LHCN-M2 (cell line): ENCODE measurements around the gene GDPD5. TPM values are rescaled to one million over a fixed set of nuclear protein-coding genes. Genes with fewer than 3 reads are reported as not detected.

Experiments used
- DNase-seq: peaks from one replicate; pipeline ENCODE4 v3.0.0-alpha.2; 2012; ENCODE audit warnings: low read depth
- total RNA-seq: library from RNA; depleted of rRNA; stranded (reverse); fragments of >200 nt; gene quantifications from 2 replicates; pipeline ENCODE4 v1.2.3, GENCODE V29; 2014

GDPD5 gene
- total RNA-seq, 1 experiment from 2014 or later = 1.6 TPM

- DNase-seq = no peak
Measured at GRCh38 chr11:75473684-75474083, 52.1 kb downstream of the GDPD5 start.

GRCh38 chr11:75472081-75472732, 53.5 kb downstream of the GDPD5 start:
- DNase-seq = no peak

GRCh38 chr11:75471176-75471973, 54.4 kb downstream of the GDPD5 start:
- no peak for DNase-seq

GRCh38 chr11:75470476-75471080, 55.2 kb downstream of the GDPD5 start:
- no peak for DNase-seq

- DNase-seq = no peak
Measured at GRCh38 chr11:75469785-75470405, 55.8 kb downstream of the GDPD5 start.

GRCh38 chr11:75468534-75469340, 57.0 kb downstream of the GDPD5 start:
- no peak for DNase-seq

GRCh38 chr11:75467881-75468280, 57.9 kb downstream of the GDPD5 start:
- no peak for DNase-seq

- no peak for DNase-seq
Measured at GRCh38 chr11:75467311-75467710, 58.4 kb downstream of the GDPD5 start.

DNA sequence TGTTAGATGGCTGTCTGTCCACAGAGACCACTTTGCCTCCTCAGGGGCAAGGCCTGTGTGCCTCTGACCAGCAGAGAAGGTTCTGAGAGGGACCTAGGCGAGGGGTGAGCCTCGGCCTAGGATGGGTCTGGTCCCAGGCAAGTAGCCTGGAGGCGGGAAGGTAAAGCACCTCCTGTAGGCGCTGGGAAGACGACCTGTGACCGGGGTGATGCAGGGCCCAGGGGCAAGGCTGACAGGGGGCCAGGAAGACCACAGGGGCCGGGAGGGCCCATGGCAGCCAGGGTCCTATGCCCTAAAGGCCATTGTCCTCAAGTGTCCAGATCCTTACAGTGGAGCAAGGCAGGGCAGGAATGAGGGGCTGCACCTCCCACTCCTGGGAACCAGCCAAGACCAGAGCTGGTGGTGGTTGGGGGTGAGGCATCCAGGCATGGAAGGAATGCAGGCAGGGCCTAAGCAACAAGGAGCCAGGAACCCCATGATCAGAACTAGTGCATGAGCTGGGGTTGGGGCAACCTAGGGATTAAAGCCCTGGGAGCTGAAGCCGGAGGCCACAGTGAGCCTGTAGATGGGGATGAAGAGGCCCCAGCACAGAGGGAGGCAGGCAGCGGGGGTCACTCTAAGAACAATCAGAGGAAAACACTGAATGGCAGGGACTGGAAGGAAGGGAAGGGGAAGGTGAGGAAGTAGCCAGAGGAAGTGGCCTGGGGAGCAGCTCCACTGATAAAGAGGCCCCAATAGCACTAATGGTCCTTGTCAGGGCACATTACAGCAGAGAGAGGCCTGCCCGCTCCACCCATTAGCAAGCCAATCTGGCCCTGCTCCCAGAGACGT, 59.8 kb downstream of the GDPD5 start:
- no peak for DNase-seq

- DNase-seq = no peak
Measured at GRCh38 chr11:75463106-75463774, 62.5 kb downstream of the GDPD5 start.

DNA sequence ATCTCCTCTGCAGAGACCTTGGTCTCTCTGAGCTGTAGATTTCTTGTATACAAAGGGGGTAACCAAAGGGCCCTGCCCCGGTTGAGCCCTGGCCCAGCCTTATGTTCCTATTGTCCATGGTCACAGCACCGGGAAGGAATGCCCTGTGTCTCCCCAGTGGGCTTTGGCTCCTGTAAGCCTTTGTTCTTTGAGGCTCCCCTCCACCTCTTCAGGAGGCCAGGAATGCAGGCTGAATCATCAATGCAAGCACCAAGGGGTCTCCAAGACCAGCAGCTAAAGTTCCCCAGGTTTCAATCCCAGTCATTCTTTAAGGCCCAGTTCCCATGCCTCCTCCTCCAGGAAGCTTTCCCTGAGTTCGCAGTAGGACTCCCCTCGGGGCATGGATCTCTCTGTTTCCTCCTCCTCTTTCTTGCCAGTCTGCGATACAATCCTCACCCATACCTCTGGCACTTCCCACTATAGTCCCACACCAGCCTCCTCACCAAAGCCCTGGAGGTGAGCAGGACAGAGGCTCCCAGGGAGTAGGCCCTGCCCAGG, 63.6 kb downstream of the GDPD5 start:
- DNase-seq = no peak

DNA sequence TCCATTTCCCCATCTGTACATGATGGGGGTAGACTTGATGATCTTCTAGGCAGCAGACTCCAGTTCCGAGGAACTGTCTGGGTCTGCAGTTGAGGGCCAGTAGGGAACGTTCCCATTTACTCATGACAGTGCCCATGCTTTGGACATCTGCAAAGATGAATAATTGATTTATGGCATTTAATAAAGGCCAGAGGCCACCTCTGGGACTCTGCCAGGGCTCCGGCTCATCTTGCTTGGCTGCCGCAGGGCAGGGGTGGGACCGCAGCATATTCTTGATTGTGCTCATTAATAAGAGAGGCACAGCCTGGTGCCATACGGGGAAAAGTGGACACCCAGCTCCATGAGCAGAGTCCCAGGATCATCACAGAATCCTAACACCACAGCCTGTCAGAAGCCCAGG, 64.6 kb downstream of the GDPD5 start:
- DNase-seq = no peak

DNA sequence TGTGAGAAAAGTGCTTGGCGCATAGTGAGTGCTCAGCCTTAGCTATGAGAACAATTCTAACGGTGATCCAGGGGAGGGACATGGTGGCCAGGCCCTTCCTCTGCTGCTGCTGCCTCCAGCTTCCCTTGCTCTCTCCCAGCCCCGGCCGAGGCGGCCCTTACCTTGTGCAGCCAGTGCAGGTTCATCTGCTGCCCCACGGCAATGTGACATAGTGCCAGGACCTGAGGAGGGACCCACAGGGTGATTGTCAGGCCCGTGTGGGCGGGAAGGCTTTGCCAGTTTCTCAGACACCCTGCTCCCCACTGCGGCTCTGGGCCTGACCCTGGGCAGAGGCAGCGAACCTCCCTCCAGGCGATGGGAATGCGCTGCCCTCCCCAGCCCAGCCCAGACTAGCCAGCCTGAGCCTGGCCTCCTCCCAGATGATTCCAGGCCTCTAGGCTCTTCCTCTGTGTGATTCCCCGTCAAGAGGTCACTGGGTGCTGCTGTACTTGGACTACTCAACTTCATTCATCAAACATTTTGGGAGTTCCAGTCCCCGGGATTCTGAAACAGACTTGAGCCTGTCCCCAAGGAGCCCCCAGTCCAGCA, 69.1 kb downstream of the GDPD5 start:
- DNase-seq = no peak

GRCh38 chr11:75454987-75455386, 70.8 kb downstream of the GDPD5 start:
- DNase-seq = no peak

GRCh38 chr11:75453916-75454655, 71.7 kb downstream of the GDPD5 start:
- DNase-seq = peak; percentile 59

DNA sequence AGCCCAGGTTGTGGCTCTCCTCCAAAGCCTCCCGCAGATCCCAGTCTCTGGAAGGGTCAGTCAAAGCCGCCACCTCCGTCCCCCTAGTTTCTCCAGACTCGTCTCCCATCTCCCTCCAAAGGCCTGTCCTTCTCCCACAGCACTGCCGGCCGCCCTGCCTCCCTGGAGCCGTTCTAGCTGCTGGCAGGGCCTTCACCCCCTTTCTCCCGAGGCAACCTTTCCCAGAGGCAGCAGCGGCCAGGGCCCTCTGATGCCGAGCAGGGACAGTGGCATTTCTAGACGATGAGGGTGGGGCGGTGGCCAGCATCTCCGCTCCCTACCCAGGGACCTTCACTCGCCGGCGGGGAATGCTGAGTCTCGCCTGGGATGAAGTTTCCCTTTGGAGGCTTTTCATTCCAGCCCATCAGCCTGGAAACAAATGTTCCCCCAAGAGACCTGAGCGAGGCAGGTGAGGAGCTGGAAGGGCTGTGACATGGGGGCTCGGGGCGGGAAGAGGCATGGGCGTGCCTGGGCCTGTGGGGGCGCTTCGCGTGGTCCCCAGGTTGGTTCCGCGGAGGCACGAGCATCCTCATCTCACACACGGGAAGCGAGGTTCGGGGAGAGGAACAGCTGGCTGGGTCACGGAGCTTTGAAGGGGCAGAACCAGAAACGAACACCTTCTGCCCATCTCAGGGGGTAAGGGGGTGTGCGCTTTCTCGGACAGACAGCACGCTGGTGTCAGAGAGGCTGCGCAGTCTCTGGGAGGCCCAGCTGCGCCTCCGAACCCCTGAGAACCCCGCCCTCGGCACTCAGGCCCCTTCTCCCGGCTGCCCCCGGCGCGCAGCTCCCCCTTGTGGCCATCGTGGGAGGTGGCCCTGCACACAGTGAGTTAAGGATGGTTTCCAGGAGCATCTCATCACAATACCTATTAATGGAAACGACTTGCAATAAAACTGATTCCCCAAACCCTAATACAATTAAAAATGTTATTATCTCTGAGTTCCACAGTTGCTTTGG, 74.6 kb downstream of the GDPD5 start:
- DNase-seq = no peak

GRCh38 chr11:75450236-75450635, 75.5 kb downstream of the GDPD5 start:
- DNase-seq = no peak
